A549 (cell line): ENCODE results near the gene HBE1. TPM values are rescaled to one million over a fixed set of nuclear protein-coding genes. Genes with fewer than 3 reads are reported as not detected.

ENCODE experiments used
- ATAC-seq, 2 experiments: fragments of 200-7000 bp in 1 of 2; fragments of >200 bp in 1 of 2; cut with Nextera tagmentation in 1 of 2; cut with Tn5 transposase in 1 of 2; 3 replicates each; pipeline versions ENCODE4 v1.8.0 to v1.9.1; 2018 to 2020; ENCODE audit warnings: mild to moderate bottlenecking in 1 of 2, moderate library complexity in 1 of 2
- CTCF ChIA-PET: fragments of 300-600 bp; sonication (Branson Sonifier 250); formaldehyde crosslinking; extraction: SDS; loops from one replicate; lab custom pipeline; 2021; ENCODE audit warnings: antibody characterized with exemption, inconsistent platforms; lab: Yijun Ruan, JAX
- POLR2A ChIA-PET: fragments of 350-600 bp; formaldehyde crosslinking; extraction: SDS; loops from one replicate; lab custom pipeline; 2021; ENCODE audit warnings: antibody characterized with exemption, inconsistent platforms; lab: Yijun Ruan, JAX
- DNase-seq, 2 experiments: peaks; one replicate each; pipeline versions ENCODE4 v3.0.0 to v3.0.0-alpha.2; 2011 to 2016; ENCODE audit warnings: low read depth in 1 of 2, low spot score in 1 of 2
- FAIRE-seq: peaks from 2 replicates; lab custom pipeline; 2011; peaks lifted over from hg19 to GRCh38; lab: Jason Lieb, UNC
- H3K27ac ChIP-seq, 2 experiments: fragments of >200 bp; sonication (Bioruptor Twin); formaldehyde crosslinking; 3 replicates each; pipeline ENCODE4 v1.5.1; 2016 to 2017
- H3K4me1 ChIP-seq: fragments of >200 bp; sonication (Bioruptor Twin); formaldehyde crosslinking; 3 replicates; pipeline ENCODE4 v1.6.1; 2016
- H3K4me2 ChIP-seq: fragments of >200 bp; sonication (Bioruptor Twin); formaldehyde crosslinking; 3 replicates; pipeline ENCODE4 v1.6.1; 2016
- H3K4me3 ChIP-seq: fragments of >200 bp; sonication (Bioruptor Twin); formaldehyde crosslinking; 3 replicates; pipeline ENCODE4 v1.5.1; 2016
- H3K9me3 ChIP-seq: fragments of >200 bp; sonication (Bioruptor Twin); formaldehyde crosslinking; 3 replicates; pipeline ENCODE4 v1.6.1; 2016
- CBX2 ChIP-seq: fragments of 200-600 bp; sonication (generic); IDR thresholded peaks from 2 replicates; pipeline ENCODE4 v1.6.1; 2016; ENCODE audit warnings: low read depth, mild to moderate bottlenecking, borderline replicate concordance
- CHD4 ChIP-seq: fragments of 200-600 bp; sonication (generic); IDR thresholded peaks from 2 replicates; pipeline ENCODE4 v1.6.1; 2016; ENCODE audit warnings: antibody characterized with exemption, mild to moderate bottlenecking, borderline replicate concordance
- EHMT2 ChIP-seq: fragments of 200-600 bp; sonication (generic); IDR thresholded peaks from 2 replicates; pipeline ENCODE4 v1.6.1; 2016; ENCODE audit warnings: antibody characterized with exemption, low read depth, mild to moderate bottlenecking, moderate library complexity
- FOSB ChIP-seq: fragments of 250-450 bp; sonication (Bioruptor Pico); IDR thresholded peaks from 2 replicates; pipeline ENCODE4 v1.5.0; 2020; ENCODE audit warnings: mild to moderate bottlenecking, moderate library complexity
- FOSL2 ChIP-seq, 2 experiments: fragments of 450-650 bp in 1 of 2; fragments of >200 bp in 1 of 2; sonication (Bioruptor Twin) in 1 of 2; formaldehyde crosslinking; IDR thresholded peaks; 2 replicates each; pipeline versions ENCODE4 v1.5.0 to v1.6.1; 2016 to 2020; ENCODE audit warnings: mild to moderate bottlenecking in 1 of 2, moderate library complexity in 1 of 2
- GATA3 ChIP-seq: IDR thresholded peaks from 2 replicates; pipeline ENCODE4 v1.6.1; 2012; ENCODE audit warnings: borderline replicate concordance
- HOXB5 ChIP-seq: fragments of 250-450 bp; sonication (Bioruptor Pico); IDR thresholded peaks from 2 replicates; pipeline ENCODE4 v1.5.0; 2020; ENCODE audit warnings: mild to moderate bottlenecking, moderate library complexity
- KDM5A ChIP-seq: fragments of 200-600 bp; sonication (generic); IDR thresholded peaks from 2 replicates; pipeline ENCODE4 v1.6.1; 2016; ENCODE audit warnings: antibody characterized with exemption, mild to moderate bottlenecking
- MAFK ChIP-seq: fragments of 450-650 bp; IDR thresholded peaks from 2 replicates; pipeline ENCODE4 v1.6.1; 2014; ENCODE audit not compliant: partially characterized antibody
- NR3C1 ChIP-seq: fragments of >200 bp; sonication (Bioruptor Twin); formaldehyde crosslinking; IDR thresholded peaks from 3 replicates; pipeline ENCODE4 v1.6.1; 2017
- POLR2A ChIP-seq: IDR thresholded peaks from 2 replicates; pipeline ENCODE4 v1.6.1; 2012; ENCODE audit warnings: mild to moderate bottlenecking, low read length
- RCOR1 ChIP-seq: fragments of 150-350 bp; IDR thresholded peaks from 2 replicates; pipeline ENCODE4 v1.6.1; 2014; ENCODE audit warnings: antibody characterized with exemption, low read length, low read depth
- RFX5 ChIP-seq: fragments of 450-650 bp; IDR thresholded peaks from 2 replicates; pipeline ENCODE4 v1.7.1; 2014; ENCODE audit warnings: antibody characterized with exemption, mild to moderate bottlenecking, moderate library complexity
- SMC3 ChIP-seq: fragments of >200 bp; sonication (Bioruptor Twin); formaldehyde crosslinking; IDR thresholded peaks from 3 replicates; pipeline ENCODE4 v1.6.1; 2018; ENCODE audit warnings: inconsistent platforms
- SREBF2 ChIP-seq: fragments of 450-650 bp; IDR thresholded peaks from 2 replicates; pipeline ENCODE4 v1.6.1; 2014; ENCODE audit warnings: mild to moderate bottlenecking, moderate library complexity
- ZNF302 ChIP-seq: fragments of 250-450 bp; sonication (Bioruptor Pico); IDR thresholded peaks from 2 replicates; pipeline ENCODE4 v1.9.0; 2021; ENCODE audit warnings: inconsistent platforms, mild to moderate bottlenecking, moderate library complexity
- WGBS: methylation state at CpG from one replicate; pipeline ENCODE4 v1.1.6; 2017; ENCODE audit errors: missing lambda C conversion rate; 5-methylcytosine and 5-hydroxymethylcytosine counted together
- polyA plus RNA-seq, 4 experiments: library from polyadenylated mRNA; depleted of rRNA in 3 of 4; stranded (reverse); fragments of >200 nt; fragmentation: RNase III in 1 of 4; extraction: RNeasy Plus Mini Kit Qiagen cat#74134 plus additional on column Dnase treatment in 1 of 4; gene quantifications; 2 replicates in 3 of 4; 3 replicates in 1 of 4; pipeline ENCODE4 v1.2.3, GENCODE V29; 2011 to 2017
- TF ChIP-seq, protein P1 (sequence below): fragments of >200 bp; sonication (Bioruptor Twin); formaldehyde crosslinking; IDR thresholded peaks from 3 replicates; pipeline ENCODE4 v1.5.1; 2016
- TF ChIP-seq, protein P2 (sequence below): IDR thresholded peaks from 2 replicates; pipeline ENCODE4 v1.6.1; 2012
- TF ChIP-seq, protein P3 (sequence below): fragments of >200 bp; sonication (Bioruptor Twin); formaldehyde crosslinking; IDR thresholded peaks from 2 replicates; pipeline ENCODE4 v1.6.1; 2016
- TF ChIP-seq, protein P4 (sequence below): IDR thresholded peaks from 2 replicates; pipeline ENCODE4 v1.6.1; 2012; ENCODE audit warnings: low read depth, borderline replicate concordance
- TF ChIP-seq, protein P5 (sequence below): IDR thresholded peaks from 2 replicates; pipeline ENCODE4 v1.6.1; 2012
- TF ChIP-seq, protein P6 (sequence below): fragments of 150-350 bp; IDR thresholded peaks from 2 replicates; pipeline ENCODE4 v1.6.1; 2014; ENCODE audit warnings: low read depth, mild to moderate bottlenecking, low read length
- TF ChIP-seq, protein P7 (sequence below): fragments of 250-450 bp; sonication (Bioruptor Pico); IDR thresholded peaks from 2 replicates; pipeline ENCODE4 v1.5.0; 2020; ENCODE audit warnings: low read depth, mild to moderate bottlenecking, moderate library complexity

HBE1 gene
- polyA plus RNA-seq, 2 of the 4 experiments (the other 2 are of a cell fraction) = 0.32 TPM; not detected in 1

DNA sequence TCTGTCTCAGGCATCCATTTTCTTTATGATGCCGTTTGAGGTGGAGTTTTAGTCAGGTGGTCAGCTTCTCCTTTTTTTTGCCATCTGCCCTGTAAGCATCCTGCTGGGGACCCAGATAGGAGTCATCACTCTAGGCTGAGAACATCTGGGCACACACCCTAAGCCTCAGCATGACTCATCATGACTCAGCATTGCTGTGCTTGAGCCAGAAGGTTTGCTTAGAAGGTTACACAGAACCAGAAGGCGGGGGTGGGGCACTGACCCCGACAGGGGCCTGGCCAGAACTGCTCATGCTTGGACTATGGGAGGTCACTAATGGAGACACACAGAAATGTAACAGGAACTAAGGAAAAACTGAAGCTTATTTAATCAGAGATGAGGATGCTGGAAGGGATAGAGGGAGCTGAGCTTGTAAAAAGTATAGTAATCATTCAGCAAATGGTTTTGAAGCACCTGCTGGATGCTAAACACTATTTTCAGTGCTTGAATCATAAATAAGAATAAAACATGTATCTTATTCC lies 10.9 kb upstream of the HBE1 start (continued):
- TF ChIP-seq, protein P1, sequence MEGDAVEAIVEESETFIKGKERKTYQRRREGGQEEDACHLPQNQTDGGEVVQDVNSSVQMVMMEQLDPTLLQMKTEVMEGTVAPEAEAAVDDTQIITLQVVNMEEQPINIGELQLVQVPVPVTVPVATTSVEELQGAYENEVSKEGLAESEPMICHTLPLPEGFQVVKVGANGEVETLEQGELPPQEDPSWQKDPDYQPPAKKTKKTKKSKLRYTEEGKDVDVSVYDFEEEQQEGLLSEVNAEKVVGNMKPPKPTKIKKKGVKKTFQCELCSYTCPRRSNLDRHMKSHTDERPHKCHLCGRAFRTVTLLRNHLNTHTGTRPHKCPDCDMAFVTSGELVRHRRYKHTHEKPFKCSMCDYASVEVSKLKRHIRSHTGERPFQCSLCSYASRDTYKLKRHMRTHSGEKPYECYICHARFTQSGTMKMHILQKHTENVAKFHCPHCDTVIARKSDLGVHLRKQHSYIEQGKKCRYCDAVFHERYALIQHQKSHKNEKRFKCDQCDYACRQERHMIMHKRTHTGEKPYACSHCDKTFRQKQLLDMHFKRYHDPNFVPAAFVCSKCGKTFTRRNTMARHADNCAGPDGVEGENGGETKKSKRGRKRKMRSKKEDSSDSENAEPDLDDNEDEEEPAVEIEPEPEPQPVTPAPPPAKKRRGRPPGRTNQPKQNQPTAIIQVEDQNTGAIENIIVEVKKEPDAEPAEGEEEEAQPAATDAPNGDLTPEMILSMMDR = no peak
- TF ChIP-seq SREBF2 = no peak
- TF ChIP-seq NR3C1 = no peak
- TF ChIP-seq EHMT2 = no peak
- no peak for TF ChIP-seq KDM5A
- 0 out of 2 replicates have a peak, but pooled peaks have one; percentile 52 for TF ChIP-seq RCOR1
- TF ChIP-seq CBX2 = no peak
- TF ChIP-seq FOSL2 (IDR thresholded peaks at IDR 0.05) = peak; percentile 96
- TF ChIP-seq FOSL2 (CRISPR knock-in tag; IDR thresholded peaks at IDR 0.05) = peak; percentile 100
- TF ChIP-seq POLR2A = no peak
- TF ChIP-seq, protein P2, sequence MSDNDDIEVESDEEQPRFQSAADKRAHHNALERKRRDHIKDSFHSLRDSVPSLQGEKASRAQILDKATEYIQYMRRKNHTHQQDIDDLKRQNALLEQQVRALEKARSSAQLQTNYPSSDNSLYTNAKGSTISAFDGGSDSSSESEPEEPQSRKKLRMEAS = 0 out of 2 replicates have a peak, but pooled peaks have one; percentile 28
- TF ChIP-seq, protein P3, sequence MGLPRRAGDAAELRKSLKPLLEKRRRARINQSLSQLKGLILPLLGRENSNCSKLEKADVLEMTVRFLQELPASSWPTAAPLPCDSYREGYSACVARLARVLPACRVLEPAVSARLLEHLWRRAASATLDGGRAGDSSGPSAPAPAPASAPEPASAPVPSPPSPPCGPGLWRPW = no peak
- no peak for TF ChIP-seq ZNF302 (CRISPR knock-in tag)
- no peak for TF ChIP-seq FOSB (CRISPR knock-in tag)
- no peak for TF ChIP-seq SMC3
- TF ChIP-seq RFX5 = no peak
- TF ChIP-seq MAFK = peak; percentile 100
- TF ChIP-seq, protein P4, sequence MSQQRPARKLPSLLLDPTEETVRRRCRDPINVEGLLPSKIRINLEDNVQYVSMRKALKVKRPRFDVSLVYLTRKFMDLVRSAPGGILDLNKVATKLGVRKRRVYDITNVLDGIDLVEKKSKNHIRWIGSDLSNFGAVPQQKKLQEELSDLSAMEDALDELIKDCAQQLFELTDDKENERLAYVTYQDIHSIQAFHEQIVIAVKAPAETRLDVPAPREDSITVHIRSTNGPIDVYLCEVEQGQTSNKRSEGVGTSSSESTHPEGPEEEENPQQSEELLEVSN = no peak
- TF ChIP-seq GATA3 = peak; percentile 20; the same call in 1 of the 2 replicates
- TF ChIP-seq, protein P5, sequence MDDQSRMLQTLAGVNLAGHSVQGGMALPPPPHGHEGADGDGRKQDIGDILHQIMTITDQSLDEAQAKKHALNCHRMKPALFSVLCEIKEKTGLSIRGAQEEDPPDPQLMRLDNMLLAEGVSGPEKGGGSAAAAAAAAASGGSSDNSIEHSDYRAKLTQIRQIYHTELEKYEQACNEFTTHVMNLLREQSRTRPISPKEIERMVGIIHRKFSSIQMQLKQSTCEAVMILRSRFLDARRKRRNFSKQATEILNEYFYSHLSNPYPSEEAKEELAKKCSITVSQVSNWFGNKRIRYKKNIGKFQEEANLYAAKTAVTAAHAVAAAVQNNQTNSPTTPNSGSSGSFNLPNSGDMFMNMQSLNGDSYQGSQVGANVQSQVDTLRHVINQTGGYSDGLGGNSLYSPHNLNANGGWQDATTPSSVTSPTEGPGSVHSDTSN = no peak
- TF ChIP-seq, protein P6, sequence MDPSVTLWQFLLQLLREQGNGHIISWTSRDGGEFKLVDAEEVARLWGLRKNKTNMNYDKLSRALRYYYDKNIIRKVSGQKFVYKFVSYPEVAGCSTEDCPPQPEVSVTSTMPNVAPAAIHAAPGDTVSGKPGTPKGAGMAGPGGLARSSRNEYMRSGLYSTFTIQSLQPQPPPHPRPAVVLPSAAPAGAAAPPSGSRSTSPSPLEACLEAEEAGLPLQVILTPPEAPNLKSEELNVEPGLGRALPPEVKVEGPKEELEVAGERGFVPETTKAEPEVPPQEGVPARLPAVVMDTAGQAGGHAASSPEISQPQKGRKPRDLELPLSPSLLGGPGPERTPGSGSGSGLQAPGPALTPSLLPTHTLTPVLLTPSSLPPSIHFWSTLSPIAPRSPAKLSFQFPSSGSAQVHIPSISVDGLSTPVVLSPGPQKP = no peak
- no peak for TF ChIP-seq HOXB5 (CRISPR knock-in tag)
- TF ChIP-seq CHD4 = no peak

DNA sequence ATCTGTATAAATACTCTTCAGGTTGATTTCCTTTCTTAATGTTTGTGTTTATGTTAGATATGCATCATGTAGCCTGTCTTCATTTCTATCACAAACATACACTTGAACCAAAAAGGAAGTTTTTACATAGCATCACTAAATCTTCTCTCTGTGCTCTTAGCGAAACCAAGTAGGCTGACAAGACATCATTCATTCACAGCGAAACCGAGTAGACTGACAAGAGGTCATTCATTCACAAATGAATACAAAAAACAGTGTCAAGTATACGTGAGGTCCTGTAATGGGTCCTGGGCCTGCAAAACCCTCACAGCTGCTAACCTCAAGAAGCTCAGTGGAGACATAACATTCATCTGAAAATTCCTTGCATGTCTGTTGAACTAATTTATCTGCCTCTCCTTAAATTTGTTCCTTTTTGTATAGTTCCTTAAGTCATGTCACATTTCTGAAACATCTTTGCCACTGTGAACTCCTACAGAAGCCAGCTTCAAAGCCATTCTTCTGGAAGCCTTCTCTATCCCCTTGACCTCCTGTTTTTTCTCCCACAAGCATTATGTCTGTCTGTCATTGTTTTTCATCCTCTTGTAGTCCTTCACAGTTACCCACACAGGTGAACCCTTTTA lies 9.8 kb upstream of the HBE1 start:
- DNase-seq (no peak), ATAC-seq (no peak), FAIRE-seq (no peak)
- Histone ChIP-seq H3K4me2 (peak overlapping the region; percentile 57; the same call in 2 of the 3 replicates), H3K4me1 (peaks cover 18% of the 10 kb centered on the region), H3K4me3 (no peak overlapping the region), H3K27ac (peak overlapping the region; percentile 76 to 78), H3K9me3 (no peaks in the 10 kb centered on the region)
- ChIA-PET POLR2A (no interaction called here), CTCF (interaction anchor here (1.3 to 3.0 kb wide), 3 partner anchors 11 to 102 kb away, joined by 3 to 13 read pairs (median 5); no protein-coding TSS in a partner anchor)
- 92% methylated on average over 4 of the region's 4 CpGs for WGBS
- TF ChIP-seq, protein P7, sequence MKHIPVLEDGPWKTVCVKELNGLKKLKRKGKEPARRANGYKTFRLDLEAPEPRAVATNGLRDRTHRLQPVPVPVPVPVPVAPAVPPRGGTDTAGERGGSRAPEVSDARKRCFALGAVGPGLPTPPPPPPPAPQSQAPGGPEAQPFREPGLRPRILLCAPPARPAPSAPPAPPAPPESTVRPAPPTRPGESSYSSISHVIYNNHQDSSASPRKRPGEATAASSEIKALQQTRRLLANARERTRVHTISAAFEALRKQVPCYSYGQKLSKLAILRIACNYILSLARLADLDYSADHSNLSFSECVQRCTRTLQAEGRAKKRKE (CRISPR knock-in tag) = no peak
